GM23338 (cell line): ENCODE results near the gene URM1.

Source experiments
- EZH2 ChIP-seq: fragments of 200-600 bp; sonication (generic); IDR thresholded peaks from one replicate; pipeline ENCODE4 v1.8.0; 2017; ENCODE audit warnings: antibody characterized with exemption, mild to moderate bottlenecking, low read depth; ENCODE audit not compliant: unreplicated experiment
- EZH2phosphoT487 ChIP-seq: fragments of 200-600 bp; sonication (generic); IDR thresholded peaks from one replicate; pipeline ENCODE4 v1.8.1; 2018; ENCODE audit warnings: antibody characterized with exemption; ENCODE audit not compliant: unreplicated experiment
- POLR2AphosphoS5 ChIP-seq: IDR thresholded peaks from 2 replicates; pipeline ENCODE4 v1.6.1; 2016; ENCODE audit warnings: antibody characterized with exemption, low read depth
- TF ChIP-seq, protein P1 (sequence below): IDR thresholded peaks from one replicate; pipeline ENCODE4 v1.6.1; 2018; ENCODE audit warnings: antibody characterized with exemption; ENCODE audit not compliant: unreplicated experiment
- TF ChIP-seq, protein P2 (sequence below), 2 experiments: fragments of 200-600 bp in 1 of 2; sonication (generic) in 1 of 2; conservative IDR thresholded peaks; 2 replicates each; pipeline versions ENCODE4 v1.5.1 to v1.6.1; 2016 to 2017; ENCODE audit warnings: antibody characterized with exemption in 2 of 2, low read depth in 2 of 2, mild to moderate bottlenecking in 2 of 2, moderate library complexity in 1 of 2

DNA sequence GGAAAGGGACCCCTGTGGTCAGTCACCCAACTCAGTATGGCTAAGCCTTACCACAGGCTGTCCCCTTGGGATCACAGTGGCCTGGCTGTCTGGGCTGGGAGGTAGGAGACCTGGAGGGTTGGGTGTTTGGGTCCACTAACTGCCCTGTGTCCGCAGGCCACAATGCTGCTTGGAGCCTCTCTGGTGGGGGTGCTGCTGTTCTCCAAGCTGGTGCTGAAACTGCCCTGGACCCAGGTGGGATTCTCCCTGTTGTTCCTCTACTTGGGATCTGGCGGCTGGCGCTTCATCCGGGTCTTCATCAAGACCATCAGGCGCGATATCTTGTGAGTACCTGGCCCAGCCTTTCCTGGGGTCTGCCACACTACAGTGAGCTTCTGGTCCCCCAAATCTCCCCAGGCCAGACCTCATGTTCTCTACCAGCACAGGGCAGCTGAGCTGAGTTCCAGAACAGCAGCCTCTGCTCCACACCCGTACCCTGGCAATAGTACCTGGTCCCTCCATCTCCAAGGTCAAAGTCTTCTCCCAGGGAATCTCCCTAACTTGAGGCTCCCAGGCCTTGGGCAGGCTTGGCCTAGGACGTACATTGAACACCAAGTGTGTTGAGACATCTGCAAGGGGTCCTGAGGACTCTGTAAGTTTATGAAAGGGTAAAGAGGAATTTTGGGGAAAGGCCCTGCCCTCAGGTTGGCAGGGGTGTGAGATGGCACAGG is 28.0 kb upstream of the URM1 start:
- TF ChIP-seq, protein P1, sequence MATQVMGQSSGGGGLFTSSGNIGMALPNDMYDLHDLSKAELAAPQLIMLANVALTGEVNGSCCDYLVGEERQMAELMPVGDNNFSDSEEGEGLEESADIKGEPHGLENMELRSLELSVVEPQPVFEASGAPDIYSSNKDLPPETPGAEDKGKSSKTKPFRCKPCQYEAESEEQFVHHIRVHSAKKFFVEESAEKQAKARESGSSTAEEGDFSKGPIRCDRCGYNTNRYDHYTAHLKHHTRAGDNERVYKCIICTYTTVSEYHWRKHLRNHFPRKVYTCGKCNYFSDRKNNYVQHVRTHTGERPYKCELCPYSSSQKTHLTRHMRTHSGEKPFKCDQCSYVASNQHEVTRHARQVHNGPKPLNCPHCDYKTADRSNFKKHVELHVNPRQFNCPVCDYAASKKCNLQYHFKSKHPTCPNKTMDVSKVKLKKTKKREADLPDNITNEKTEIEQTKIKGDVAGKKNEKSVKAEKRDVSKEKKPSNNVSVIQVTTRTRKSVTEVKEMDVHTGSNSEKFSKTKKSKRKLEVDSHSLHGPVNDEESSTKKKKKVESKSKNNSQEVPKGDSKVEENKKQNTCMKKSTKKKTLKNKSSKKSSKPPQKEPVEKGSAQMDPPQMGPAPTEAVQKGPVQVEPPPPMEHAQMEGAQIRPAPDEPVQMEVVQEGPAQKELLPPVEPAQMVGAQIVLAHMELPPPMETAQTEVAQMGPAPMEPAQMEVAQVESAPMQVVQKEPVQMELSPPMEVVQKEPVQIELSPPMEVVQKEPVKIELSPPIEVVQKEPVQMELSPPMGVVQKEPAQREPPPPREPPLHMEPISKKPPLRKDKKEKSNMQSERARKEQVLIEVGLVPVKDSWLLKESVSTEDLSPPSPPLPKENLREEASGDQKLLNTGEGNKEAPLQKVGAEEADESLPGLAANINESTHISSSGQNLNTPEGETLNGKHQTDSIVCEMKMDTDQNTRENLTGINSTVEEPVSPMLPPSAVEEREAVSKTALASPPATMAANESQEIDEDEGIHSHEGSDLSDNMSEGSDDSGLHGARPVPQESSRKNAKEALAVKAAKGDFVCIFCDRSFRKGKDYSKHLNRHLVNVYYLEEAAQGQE: peak; percentile 52
- TF ChIP-seq EZH2: no peak
- TF ChIP-seq, protein P2, sequence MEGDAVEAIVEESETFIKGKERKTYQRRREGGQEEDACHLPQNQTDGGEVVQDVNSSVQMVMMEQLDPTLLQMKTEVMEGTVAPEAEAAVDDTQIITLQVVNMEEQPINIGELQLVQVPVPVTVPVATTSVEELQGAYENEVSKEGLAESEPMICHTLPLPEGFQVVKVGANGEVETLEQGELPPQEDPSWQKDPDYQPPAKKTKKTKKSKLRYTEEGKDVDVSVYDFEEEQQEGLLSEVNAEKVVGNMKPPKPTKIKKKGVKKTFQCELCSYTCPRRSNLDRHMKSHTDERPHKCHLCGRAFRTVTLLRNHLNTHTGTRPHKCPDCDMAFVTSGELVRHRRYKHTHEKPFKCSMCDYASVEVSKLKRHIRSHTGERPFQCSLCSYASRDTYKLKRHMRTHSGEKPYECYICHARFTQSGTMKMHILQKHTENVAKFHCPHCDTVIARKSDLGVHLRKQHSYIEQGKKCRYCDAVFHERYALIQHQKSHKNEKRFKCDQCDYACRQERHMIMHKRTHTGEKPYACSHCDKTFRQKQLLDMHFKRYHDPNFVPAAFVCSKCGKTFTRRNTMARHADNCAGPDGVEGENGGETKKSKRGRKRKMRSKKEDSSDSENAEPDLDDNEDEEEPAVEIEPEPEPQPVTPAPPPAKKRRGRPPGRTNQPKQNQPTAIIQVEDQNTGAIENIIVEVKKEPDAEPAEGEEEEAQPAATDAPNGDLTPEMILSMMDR (conservative IDR thresholded peaks at IDR 0.05; ENCODE audit: low read depth in 2 of 2): no peak
- no peak for TF ChIP-seq EZH2phosphoT487
- no peak for TF ChIP-seq POLR2AphosphoS5
